Esophagus muscularis mucosa (tissue), 4 donors: Measurements from ENCODE around the gene ZMIZ1. TPM values are rescaled to one million over a fixed set of nuclear protein-coding genes. Genes with fewer than 3 reads are reported as not detected.
A peak's percentile ranks its signal among the peaks of the same experiment; 100 is the strongest.

Experiments used
- DNase-seq: peaks from one replicate; pipeline ENCODE4 v3.0.0-alpha.2; 2017; ENCODE audit errors: extremely low spot score
- H3K27ac ChIP-seq, 4 donors: fragments of 200-600 bp; sonication (generic); replicated peaks in 1 of 4; 1 replicate in 3 of 4; 2 replicates in 1 of 4; pipeline ENCODE4 v1.5.1; 2016 to 2019; ENCODE audit warnings: mild to moderate bottlenecking in 1 of 4
- H3K27me3 ChIP-seq, 4 donors: fragments of 200-600 bp; sonication (generic); one replicate each; pipeline versions ENCODE4 v1.5.1 to v1.6.0; 2016 to 2019
- H3K36me3 ChIP-seq, 4 donors: fragments of 200-600 bp; sonication (generic); one replicate each; pipeline ENCODE4 v1.5.1; 2016 to 2019
- H3K4me1 ChIP-seq, 4 donors: fragments of 200-600 bp; sonication (generic); one replicate each; pipeline ENCODE4 v1.5.1; 2016 to 2019
- H3K4me3 ChIP-seq, 4 donors: fragments of 200-600 bp; sonication (generic); 1 replicate in 2 of 4; 2 replicates in 2 of 4; pipeline ENCODE4 v1.5.1; 2016 to 2019; ENCODE audit warnings: mild to moderate bottlenecking in 4 of 4, moderate library complexity in 1 of 4
- H3K9me3 ChIP-seq, 4 donors: fragments of 200-600 bp; sonication (generic); 1 replicate in 3 of 4; 2 replicates in 1 of 4; pipeline ENCODE4 v1.5.1; 2016 to 2019
- CTCF ChIP-seq, 3 experiments: fragments of 200-600 bp in 2 of 3; fragments of 450-650 bp in 1 of 3; sonication (generic) in 2 of 3; IDR thresholded peaks; one replicate each; pipeline ENCODE4 v1.5.1; 2017 to 2019; ENCODE audit warnings: antibody characterized with exemption in 3 of 3, mild to moderate bottlenecking in 2 of 3, moderate library complexity in 1 of 3
- EP300 ChIP-seq: sonication (generic); formaldehyde crosslinking; IDR thresholded peaks from one replicate; pipeline ENCODE4 v1.6.1; 2017; ENCODE audit warnings: antibody characterized with exemption
- POLR2A ChIP-seq: fragments of 450-650 bp; IDR thresholded peaks from one replicate; pipeline ENCODE4 v1.6.1; 2017; ENCODE audit warnings: antibody characterized with exemption, moderate library complexity, mild to moderate bottlenecking, low read depth
- POLR2AphosphoS5 ChIP-seq, 2 donors: sonication (generic); formaldehyde crosslinking; IDR thresholded peaks; one replicate each; pipeline ENCODE4 v1.6.1; 2017; ENCODE audit warnings: antibody characterized with exemption in 2 of 2
- WGBS: methylation state at CpG from one replicate; pipeline ENCODE4 v1.1.5; 2018; 5-methylcytosine and 5-hydroxymethylcytosine counted together
- intact Hi-C: fragments of 100-400 bp; cut with DNase I; formaldehyde crosslinking; loops from one replicate; pipeline ENCODE4 v1.15.1; 2023
- total RNA-seq, 4 donors: library from RNA; depleted of rRNA; stranded (reverse); fragments of >200 nt; gene quantifications; one replicate each; pipeline versions ENCODE4 v1.1.0 to v1.2.1, GENCODE V29; 2016

Gene ZMIZ1
- total RNA-seq, 4 donors from 2014 or later = 48.7 to 87.2 (median 66.0) TPM

- Histone ChIP-seq H3K36me3 (peaks cover 0 to 35% (median 30%) of the 10 kb centered on the region in 4 donors), H3K27me3 (no peaks in the 10 kb centered on the region), H3K4me1 (peaks cover 63 to 79% (median 76%) of the 10 kb centered on the region in 4 donors), H3K9me3 (no peaks in the 10 kb centered on the region), H3K27ac (peak overlapping the region in 3 of 4 donors; percentile 22 to 80 (median 62)), H3K4me3 (no peak overlapping the region)
- 69% methylated on average over 9 of the region's 9 CpGs for WGBS
- no peak for DNase-seq
- intact Hi-C loops = no loop called here
- TF ChIP-seq POLR2A (no peak), EP300 (no peak), CTCF (IDR thresholded peaks at IDR 0.05) (no peak), POLR2AphosphoS5 (IDR thresholded peaks at IDR 0.05) (no peak)
These were observed 167.6 kb downstream of the ZMIZ1 start for GRCh38 chr10:79236433-79236765.

GRCh38 chr10:79237454-79238157 is 168.8 kb downstream of the ZMIZ1 start:
- H3K4me3 ChIP-seq = no peak overlapping the region
- intact Hi-C loops = no loop called here
- TF ChIP-seq CTCF (IDR thresholded peaks at IDR 0.05) = no peak
- no peak for TF ChIP-seq EP300
- TF ChIP-seq POLR2AphosphoS5 (IDR thresholded peaks at IDR 0.05) = no peak
- TF ChIP-seq POLR2A = no peak
- no peaks in the 10 kb centered on the region for H3K9me3 ChIP-seq
- H3K27me3 ChIP-seq = no peaks in the 10 kb centered on the region
- peak overlapping the region; percentile 62 to 80 (median 68) for H3K27ac ChIP-seq
- no peak for DNase-seq
- peaks cover 72 to 91% (median 88%) of the 10 kb centered on the region in 4 donors for H3K4me1 ChIP-seq
- 68% methylated on average over 12 of the region's 12 CpGs for WGBS
- peaks cover 0 to 26% (median 25%) of the 10 kb centered on the region in 4 donors for H3K36me3 ChIP-seq

- intact Hi-C loops = no loop called here
These were observed 169.4 kb downstream of the ZMIZ1 start for GRCh38 chr10:79238158-79238520.

GRCh38 chr10:79238606-79239005 is 169.8 kb downstream of the ZMIZ1 start:
- H3K36me3 ChIP-seq = peaks cover 0 to 18% (median 16%) of the 10 kb centered on the region in 4 donors
- WGBS = 44% methylated on average over 2 of the region's 2 CpGs
- peak overlapping the region; percentile 62 to 80 (median 68) for H3K27ac ChIP-seq
- no peak overlapping the region for H3K4me3 ChIP-seq
- intact Hi-C loops = no loop called here
- no peaks in the 10 kb centered on the region for H3K9me3 ChIP-seq
- peaks cover 74 to 94% (median 89%) of the 10 kb centered on the region in 4 donors for H3K4me1 ChIP-seq
- TF ChIP-seq CTCF (IDR thresholded peaks at IDR 0.05) (no peak), POLR2AphosphoS5 (IDR thresholded peaks at IDR 0.05) (no peak), POLR2A (no peak)
- DNase-seq = no peak
- no peaks in the 10 kb centered on the region for H3K27me3 ChIP-seq

More at GRCh38 chr10:79238158-79238520, 169.4 kb downstream of the ZMIZ1 start:
- Histone ChIP-seq H3K27ac (peak overlapping the region; percentile 62 to 80 (median 68)), H3K9me3 (no peaks in the 10 kb centered on the region), H3K36me3 (peaks cover 0 to 21% (median 20%) of the 10 kb centered on the region in 4 donors), H3K4me3 (no peak overlapping the region), H3K27me3 (no peaks in the 10 kb centered on the region), H3K4me1 (peaks cover 72 to 93% (median 90%) of the 10 kb centered on the region in 4 donors)
- DNase-seq = no peak
- TF ChIP-seq EP300 = no peak
- TF ChIP-seq CTCF (IDR thresholded peaks at IDR 0.05) = no peak
- TF ChIP-seq POLR2AphosphoS5 (IDR thresholded peaks at IDR 0.05) = no peak
- no peak for TF ChIP-seq POLR2A
- WGBS = 64% methylated on average over 6 of the region's 6 CpGs
